Endothelial cell (in vitro differentiated cells): ENCODE results near the gene AQP10. TPM values are rescaled to one million over a fixed set of nuclear protein-coding genes. Genes with fewer than 3 reads are reported as not detected.
"Not testable (repeated sequence)": the region's sequence is repeated elsewhere in the genome, so short reads cannot be mapped to it uniquely, and the experiment has no call there.

Experiments
- DNase-seq: peaks from one replicate; pipeline ENCODE4 v3.0.0; 2021; ENCODE audit warnings: low spot score
- H3K27ac Mint-ChIP-seq: one replicate; pipeline ENCODE4 v1.8.0; 2021; ENCODE audit warnings: mixed read lengths, inconsistent platforms; ENCODE audit not compliant: unreplicated experiment
- H3K27me3 Mint-ChIP-seq: one replicate; pipeline ENCODE4 v1.8.0; 2021; ENCODE audit warnings: mild to moderate bottlenecking, moderate library complexity, mixed read lengths, inconsistent platforms; ENCODE audit not compliant: unreplicated experiment
- H3K36me3 Mint-ChIP-seq: one replicate; pipeline ENCODE4 v1.8.0; 2021; ENCODE audit warnings: mild to moderate bottlenecking, low read depth, mixed read lengths, inconsistent platforms; ENCODE audit not compliant: unreplicated experiment
- H3K4me1 Mint-ChIP-seq: one replicate; pipeline ENCODE4 v1.8.0; 2021; ENCODE audit warnings: mild to moderate bottlenecking, mixed read lengths, inconsistent platforms; ENCODE audit not compliant: unreplicated experiment
- H3K4me3 Mint-ChIP-seq: one replicate; pipeline ENCODE4 v1.8.0; 2021; ENCODE audit warnings: mild to moderate bottlenecking, mixed read lengths, inconsistent platforms; ENCODE audit not compliant: unreplicated experiment
- H3K9me3 Mint-ChIP-seq: one replicate; pipeline ENCODE4 v1.8.0; 2021; ENCODE audit warnings: mixed read lengths, inconsistent platforms; ENCODE audit not compliant: unreplicated experiment
- total RNA-seq: library from RNA; stranded (reverse); fragmentation: NEBNext Ultra II Directional; extraction: Animal tissue kit (Norgen Biotek cat#: 25700); gene quantifications from one replicate; pipeline ENCODE4 v1.2.1, GENCODE V29; 2021; ENCODE audit not compliant: unreplicated experiment
- TF ChIP-seq, protein P1 (sequence below): fragments of 200-600 bp; sonication (generic); IDR thresholded peaks from one replicate; pipeline ENCODE4 v1.5.0; 2021; ENCODE audit warnings: antibody characterized with exemption; ENCODE audit not compliant: unreplicated experiment

The AQP10 gene
- total RNA-seq, 1 donor from 2014 or later: not detected

DNA sequence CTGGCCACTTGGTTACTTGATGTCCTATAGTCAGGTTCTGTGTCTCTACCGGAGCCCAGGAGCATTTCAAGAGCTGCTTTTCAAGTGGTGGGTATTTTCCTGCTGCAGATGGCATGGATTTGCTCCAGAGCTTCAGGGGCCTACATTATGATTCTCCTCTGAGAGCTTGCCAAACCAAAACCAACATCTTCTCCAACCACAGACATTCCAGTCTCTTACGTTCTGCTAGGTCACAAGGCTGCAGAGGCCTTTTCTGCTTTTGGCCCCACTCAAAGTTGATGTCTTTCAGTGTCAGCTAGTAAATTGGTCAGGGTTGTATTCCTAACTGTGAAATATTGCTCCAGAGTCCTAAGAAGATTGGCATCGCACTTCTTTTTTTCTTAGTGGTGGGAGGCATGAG, 14.7 kb upstream of the AQP10 start:
- DNase-seq: no peak
- Mint-ChIP-seq H3K27ac (no peak overlapping the region), H3K4me1 (no peaks in the 10 kb centered on the region)

DNA sequence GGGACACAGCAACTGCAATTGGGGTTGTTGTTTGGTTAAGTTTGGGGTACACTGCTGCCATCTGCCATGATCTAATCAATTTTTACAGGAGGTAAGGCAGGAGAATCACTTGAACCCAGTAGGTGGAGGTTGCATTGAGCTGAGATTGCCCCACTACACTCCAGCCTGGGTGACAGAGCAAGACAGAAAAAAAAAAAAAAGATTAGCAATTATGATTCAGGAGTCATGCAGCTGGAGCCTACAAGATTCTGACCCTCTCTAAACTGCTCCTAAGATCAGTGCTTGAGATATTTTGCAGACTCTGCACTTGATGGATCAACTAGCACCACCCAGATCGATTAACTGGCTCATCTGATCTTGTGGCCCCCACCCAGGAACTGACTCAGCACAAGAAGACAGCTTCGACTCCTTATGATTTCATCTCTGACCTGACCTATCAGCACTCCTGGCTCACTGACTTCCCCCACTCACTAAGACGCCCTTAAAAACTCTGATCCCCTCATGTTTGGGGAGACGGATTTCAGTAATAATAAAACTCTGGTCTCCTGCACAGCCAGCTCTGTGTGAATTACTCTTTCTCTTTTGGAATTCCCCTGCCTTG, 13.1 kb upstream of the AQP10 start:
- not testable (repeated sequence) for H3K36me3 Mint-ChIP-seq, H3K4me1 Mint-ChIP-seq, H3K4me3 Mint-ChIP-seq, DNase-seq, H3K9me3 Mint-ChIP-seq, H3K27ac Mint-ChIP-seq
- peaks cover 12% of the 10 kb centered on the region for H3K27me3 Mint-ChIP-seq

More for the DNA sequence above, 14.7 kb upstream of the AQP10 start:
- peaks cover 10% of the 10 kb centered on the region for H3K27me3 Mint-ChIP-seq
- TF ChIP-seq, protein P1, sequence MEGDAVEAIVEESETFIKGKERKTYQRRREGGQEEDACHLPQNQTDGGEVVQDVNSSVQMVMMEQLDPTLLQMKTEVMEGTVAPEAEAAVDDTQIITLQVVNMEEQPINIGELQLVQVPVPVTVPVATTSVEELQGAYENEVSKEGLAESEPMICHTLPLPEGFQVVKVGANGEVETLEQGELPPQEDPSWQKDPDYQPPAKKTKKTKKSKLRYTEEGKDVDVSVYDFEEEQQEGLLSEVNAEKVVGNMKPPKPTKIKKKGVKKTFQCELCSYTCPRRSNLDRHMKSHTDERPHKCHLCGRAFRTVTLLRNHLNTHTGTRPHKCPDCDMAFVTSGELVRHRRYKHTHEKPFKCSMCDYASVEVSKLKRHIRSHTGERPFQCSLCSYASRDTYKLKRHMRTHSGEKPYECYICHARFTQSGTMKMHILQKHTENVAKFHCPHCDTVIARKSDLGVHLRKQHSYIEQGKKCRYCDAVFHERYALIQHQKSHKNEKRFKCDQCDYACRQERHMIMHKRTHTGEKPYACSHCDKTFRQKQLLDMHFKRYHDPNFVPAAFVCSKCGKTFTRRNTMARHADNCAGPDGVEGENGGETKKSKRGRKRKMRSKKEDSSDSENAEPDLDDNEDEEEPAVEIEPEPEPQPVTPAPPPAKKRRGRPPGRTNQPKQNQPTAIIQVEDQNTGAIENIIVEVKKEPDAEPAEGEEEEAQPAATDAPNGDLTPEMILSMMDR: no peak
- H3K4me3 Mint-ChIP-seq: no peak overlapping the region
- no peaks in the 10 kb centered on the region for H3K9me3 Mint-ChIP-seq
- H3K36me3 Mint-ChIP-seq: no peaks in the 10 kb centered on the region

DNA sequence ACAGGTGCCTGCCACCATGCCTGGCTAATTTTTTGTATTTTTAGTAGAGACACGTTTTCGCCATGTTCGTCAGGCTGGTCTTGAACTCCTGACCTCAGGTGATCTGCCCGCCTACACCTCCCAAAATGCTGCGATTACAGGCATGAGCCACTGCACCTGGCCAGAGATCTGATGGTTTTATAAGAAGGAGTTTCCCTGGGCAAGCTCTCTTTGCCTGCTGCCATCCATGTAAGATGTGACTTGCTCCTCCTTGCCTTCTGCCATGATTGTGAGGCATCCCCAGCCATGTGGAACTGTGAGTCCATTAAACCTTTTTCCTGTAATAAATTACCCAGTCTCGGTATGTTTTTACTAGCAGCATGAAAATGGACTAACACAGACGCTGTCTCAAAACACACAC, 11.8 kb upstream of the AQP10 start:
- not testable (repeated sequence) for H3K4me1 Mint-ChIP-seq, H3K9me3 Mint-ChIP-seq, H3K27ac Mint-ChIP-seq, DNase-seq, H3K4me3 Mint-ChIP-seq, H3K36me3 Mint-ChIP-seq
- peaks cover 13% of the 10 kb centered on the region for H3K27me3 Mint-ChIP-seq

DNA sequence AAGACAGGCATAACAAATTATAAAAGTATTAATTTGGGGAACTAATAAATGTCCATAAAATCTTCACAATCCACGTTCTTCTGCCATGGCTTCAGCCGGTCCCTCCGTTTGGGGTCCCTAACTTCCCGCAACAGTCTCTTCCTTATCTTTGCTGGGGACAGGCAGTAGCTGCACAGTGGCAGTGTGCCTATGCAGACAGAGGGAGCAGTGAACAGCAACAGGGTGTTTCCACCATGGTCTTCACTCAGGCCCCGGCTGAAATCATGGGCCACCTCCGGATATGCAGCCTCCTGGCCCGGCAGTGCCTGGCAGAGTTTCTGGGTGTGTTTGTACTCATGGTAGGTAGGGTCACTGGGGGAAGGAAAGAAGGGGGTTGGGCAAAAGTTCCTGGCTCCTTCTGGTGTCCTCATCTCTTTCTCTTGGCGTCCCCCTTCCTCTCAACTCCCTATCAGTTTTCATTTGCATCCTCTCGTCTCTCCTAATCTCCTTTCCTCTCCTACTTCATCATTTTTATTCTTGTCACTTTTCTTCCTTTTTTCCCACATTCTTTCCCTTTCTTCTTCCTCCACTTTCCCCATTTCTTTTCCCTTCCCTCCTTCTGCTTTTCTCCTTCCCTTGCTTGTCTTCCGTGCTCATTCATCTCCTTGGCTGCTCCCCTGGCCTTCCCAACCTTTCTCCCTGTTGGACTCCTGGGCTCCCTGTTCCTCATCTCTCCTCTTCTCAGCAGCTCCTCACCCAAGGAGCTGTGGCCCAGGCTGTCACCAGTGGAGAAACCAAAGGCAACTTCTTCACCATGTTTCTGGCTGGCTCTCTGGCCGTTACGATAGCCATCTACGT, 8.4 kb upstream of the AQP10 start:
- not testable (repeated sequence) for H3K36me3 Mint-ChIP-seq, H3K27me3 Mint-ChIP-seq, H3K4me1 Mint-ChIP-seq, H3K4me3 Mint-ChIP-seq, H3K27ac Mint-ChIP-seq, DNase-seq, H3K9me3 Mint-ChIP-seq

DNA sequence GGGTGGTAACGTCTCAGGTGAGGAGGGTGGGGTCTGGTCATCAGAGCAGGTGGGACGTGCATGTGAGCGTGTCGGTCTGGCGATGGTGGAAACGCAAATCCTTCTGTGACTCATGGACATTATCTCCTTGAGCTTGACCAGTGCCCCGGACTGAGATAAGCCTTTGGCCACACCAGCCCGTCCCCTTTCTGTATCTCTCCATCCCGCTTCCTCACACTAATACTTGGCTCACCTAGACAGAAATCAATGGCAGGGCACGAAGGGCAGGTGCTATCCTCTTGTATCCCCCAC, 7.9 kb upstream of the AQP10 start:
- TF ChIP-seq, protein P1: no peak
- Mint-ChIP-seq H3K27me3 (peaks cover 10% of the 10 kb centered on the region), H3K4me1 (no peaks in the 10 kb centered on the region), H3K36me3 (peaks cover 4% of the 10 kb centered on the region), H3K4me3 (no peak overlapping the region), H3K27ac (no peak overlapping the region), H3K9me3 (no peaks in the 10 kb centered on the region)
- DNase-seq: no peak

DNA sequence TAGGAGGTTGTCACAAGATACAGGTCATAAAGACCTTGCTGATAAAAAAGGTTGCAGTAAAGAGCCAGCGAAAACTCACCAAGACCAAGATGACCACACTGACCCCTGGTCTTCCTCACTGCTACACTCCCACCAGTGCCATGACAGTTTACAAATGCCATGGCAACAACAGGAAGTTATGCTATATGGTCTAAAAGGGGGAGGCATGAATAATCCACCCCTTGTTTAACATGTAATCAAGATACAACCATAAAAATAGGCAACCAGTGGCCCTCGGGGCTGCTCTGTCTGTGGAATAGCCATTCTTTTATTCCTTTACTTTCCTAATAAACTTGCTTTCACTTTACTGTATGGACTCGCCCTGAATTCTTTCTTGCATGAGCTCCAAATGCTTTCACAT, 6.7 kb upstream of the AQP10 start:
- H3K27me3 Mint-ChIP-seq: peaks cover 13% of the 10 kb centered on the region
- H3K27ac Mint-ChIP-seq, H3K4me3 Mint-ChIP-seq, H3K9me3 Mint-ChIP-seq, H3K4me1 Mint-ChIP-seq, H3K36me3 Mint-ChIP-seq, DNase-seq: not testable (repeated sequence)

DNA sequence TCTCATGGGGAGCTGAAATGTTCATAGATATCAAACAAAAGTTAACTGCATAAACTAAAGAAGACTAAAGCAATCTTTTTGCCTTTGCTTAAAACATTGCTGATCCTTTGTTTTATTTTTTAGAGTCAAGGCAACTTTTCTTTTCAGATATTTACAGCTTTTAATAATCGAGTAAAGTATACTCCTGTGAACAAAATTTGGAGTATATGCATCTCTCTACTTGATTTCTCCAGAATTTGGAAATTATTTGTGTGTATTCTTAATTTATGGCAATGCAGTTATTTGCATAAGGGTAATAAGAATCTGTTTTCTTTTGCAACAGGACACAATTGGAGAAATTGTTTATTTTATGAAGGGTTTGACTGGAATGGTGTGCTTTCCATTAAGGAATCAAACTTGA, 4.2 kb upstream of the AQP10 start:
- H3K27ac Mint-ChIP-seq: no peak overlapping the region
- peaks cover 9% of the 10 kb centered on the region for H3K4me1 Mint-ChIP-seq
- no peaks in the 10 kb centered on the region for H3K9me3 Mint-ChIP-seq
- DNase-seq: no peak
- peaks cover 9% of the 10 kb centered on the region for H3K36me3 Mint-ChIP-seq
- no peak overlapping the region for H3K4me3 Mint-ChIP-seq
- H3K27me3 Mint-ChIP-seq: peaks cover 13% of the 10 kb centered on the region
- TF ChIP-seq, protein P1: no peak
